Astrocyte of the spinal cord (primary cell): ENCODE data around the gene RAX.

Experiments
- DNase-seq: peaks from one replicate; pipeline ENCODE4 v3.0.0; 2011; ENCODE audit warnings: low read depth, low spot score
- H3K4me3 ChIP-seq: 2 replicates; pipeline ENCODE4 v1.5.1; 2011; ENCODE audit warnings: low read depth, mild to moderate bottlenecking, low read length, moderate library complexity
- in situ Hi-C: cut with HindIII; loops from 2 replicates; pipeline ENCODE4 v1.10.0; 2017; ENCODE audit warnings: low sequenced_read_pairs
- TF ChIP-seq, protein P1 (sequence below): IDR thresholded peaks from 2 replicates; pipeline ENCODE4 v1.5.1; 2012; ENCODE audit warnings: low read depth, mild to moderate bottlenecking, low read length, inconsistent platforms

Gene RAX

DNA sequence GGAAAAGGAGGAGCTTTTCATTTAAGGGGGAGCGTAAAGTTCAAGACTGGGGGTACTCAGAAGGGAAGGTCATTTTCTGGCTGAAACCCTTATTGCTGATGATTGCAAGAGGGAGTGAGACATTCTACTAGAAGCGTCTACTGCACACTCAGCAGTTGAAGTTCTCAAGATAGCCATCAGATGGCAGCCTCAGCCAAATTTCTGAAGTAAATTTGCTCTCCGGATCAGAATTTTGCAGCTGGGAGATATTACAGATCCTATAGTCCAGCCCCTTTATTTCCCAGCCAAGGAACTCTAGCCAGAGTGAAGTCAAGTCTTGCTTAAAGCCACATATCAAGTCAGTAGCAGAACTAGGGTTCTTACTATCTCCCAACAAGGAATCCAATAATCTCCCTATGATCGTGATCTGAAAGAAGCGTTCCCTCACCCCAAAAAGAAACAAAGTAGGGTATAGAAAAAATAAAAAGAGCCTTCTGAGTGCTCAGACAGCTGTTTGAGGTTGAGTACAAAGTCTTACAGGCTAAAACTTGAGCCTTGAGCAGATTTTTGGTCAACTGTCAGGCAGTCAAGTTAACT lies 24.0 kb downstream of the RAX start:
- in situ Hi-C loops = no loop called here
- peak; percentile 84 for DNase-seq
- TF ChIP-seq, protein P1, sequence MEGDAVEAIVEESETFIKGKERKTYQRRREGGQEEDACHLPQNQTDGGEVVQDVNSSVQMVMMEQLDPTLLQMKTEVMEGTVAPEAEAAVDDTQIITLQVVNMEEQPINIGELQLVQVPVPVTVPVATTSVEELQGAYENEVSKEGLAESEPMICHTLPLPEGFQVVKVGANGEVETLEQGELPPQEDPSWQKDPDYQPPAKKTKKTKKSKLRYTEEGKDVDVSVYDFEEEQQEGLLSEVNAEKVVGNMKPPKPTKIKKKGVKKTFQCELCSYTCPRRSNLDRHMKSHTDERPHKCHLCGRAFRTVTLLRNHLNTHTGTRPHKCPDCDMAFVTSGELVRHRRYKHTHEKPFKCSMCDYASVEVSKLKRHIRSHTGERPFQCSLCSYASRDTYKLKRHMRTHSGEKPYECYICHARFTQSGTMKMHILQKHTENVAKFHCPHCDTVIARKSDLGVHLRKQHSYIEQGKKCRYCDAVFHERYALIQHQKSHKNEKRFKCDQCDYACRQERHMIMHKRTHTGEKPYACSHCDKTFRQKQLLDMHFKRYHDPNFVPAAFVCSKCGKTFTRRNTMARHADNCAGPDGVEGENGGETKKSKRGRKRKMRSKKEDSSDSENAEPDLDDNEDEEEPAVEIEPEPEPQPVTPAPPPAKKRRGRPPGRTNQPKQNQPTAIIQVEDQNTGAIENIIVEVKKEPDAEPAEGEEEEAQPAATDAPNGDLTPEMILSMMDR = peak; percentile 78
- H3K4me3 ChIP-seq = no peak overlapping the region

DNA sequence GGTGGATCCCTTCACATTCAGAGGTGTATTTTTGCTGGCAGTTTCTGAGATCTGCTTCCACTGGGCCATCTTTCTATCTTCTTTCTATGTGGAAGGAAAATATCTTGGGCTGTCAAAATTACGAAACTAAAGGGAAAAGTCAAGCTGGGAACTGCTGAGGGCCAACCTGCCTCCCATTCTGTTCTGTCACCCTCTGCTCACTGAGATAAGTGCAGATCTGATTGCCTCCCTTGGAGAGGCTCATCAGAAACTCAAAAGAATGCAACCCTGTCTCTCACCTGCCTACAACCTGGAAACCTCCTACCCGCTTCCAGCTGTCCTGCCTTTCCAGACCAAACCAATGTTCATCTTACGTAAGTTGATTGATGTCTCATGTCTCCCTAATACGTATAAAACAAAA lies 26.5 kb downstream of the RAX start:
- in situ Hi-C loops = no loop called here
- H3K4me3 ChIP-seq = no peak overlapping the region
- TF ChIP-seq, protein P1 = no peak
- DNase-seq = no peak

DNA sequence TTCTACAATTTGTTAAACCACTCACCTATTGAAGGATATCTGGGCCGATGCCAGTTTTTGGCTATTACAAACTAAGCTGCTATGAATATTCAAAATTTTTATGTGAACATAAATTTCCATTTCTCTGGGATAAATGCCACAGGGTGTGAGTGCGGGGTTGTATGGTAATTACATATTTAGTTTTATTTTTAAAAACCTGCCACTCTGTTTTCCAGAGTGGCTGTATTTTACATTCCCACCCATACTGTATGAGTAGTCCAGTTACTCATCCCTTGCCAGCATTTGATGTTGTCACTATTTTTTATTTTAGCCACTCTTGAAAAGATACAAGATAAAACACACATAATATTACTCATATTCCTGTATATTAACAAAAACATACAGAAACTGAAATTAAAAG lies 30.3 kb downstream of the RAX start:
- in situ Hi-C loops = no loop called here
- no peak for DNase-seq
- no peak overlapping the region for H3K4me3 ChIP-seq
- TF ChIP-seq, protein P1 = no peak

- no peak overlapping the region for H3K4me3 ChIP-seq
- in situ Hi-C loops = no loop called here
- TF ChIP-seq, protein P1 = no peak
- no peak for DNase-seq
These were observed 33.6 kb downstream of the RAX start for GRCh38 chr18:59239642-59240041.

- in situ Hi-C loops = no loop called here
- no peak overlapping the region for H3K4me3 ChIP-seq
- DNase-seq = no peak
- TF ChIP-seq, protein P1 = no peak
These were observed 34.9 kb downstream of the RAX start for GRCh38 chr18:59238385-59238784.

DNA sequence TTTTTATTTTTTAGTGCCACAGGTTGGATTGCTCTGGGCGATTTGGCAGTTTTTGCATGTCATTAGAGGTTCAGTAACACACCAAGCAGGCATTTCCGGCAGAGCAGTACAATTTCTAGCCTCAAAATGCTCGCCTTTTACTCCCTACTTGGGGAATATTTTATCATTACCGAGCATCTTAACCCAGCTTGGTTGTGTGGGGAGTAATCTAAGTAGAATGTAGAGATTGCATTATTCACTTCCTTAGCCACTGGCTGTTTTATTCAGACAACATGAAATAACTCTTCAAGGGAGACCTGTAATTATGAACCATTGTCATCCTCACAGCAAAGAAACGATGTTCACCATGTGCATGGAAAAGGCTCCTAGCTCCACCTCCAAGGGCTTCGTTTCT lies 40.2 kb downstream of the RAX start:
- in situ Hi-C loops = no loop called here
- TF ChIP-seq, protein P1 = no peak
- no peak overlapping the region for H3K4me3 ChIP-seq
- no peak for DNase-seq
